K562 (cell line): ENCODE data around the gene NUTM1. TPM values are rescaled to one million over a fixed set of nuclear protein-coding genes. Genes with fewer than 3 reads are reported as not detected.
A peak's percentile ranks its signal among the peaks of the same experiment; 100 is the strongest.

Experiments
- ARID4B ChIP-seq: sonication (generic); formaldehyde crosslinking; IDR thresholded peaks from 2 replicates; pipeline ENCODE4 v1.8.0; 2022; ENCODE audit warnings: mild to moderate bottlenecking, missing genetic modification reagents
- ATF1 ChIP-seq, 2 experiments: fragments of 450-650 bp in 1 of 2; IDR thresholded peaks; 2 replicates each; pipeline ENCODE4 v1.6.1; 2016; ENCODE audit warnings: missing compliant biosample characterization in 1 of 2, missing genetic modification characterization in 1 of 2
- ATF6 ChIP-seq: sonication (generic); formaldehyde crosslinking; IDR thresholded peaks from 2 replicates; pipeline ENCODE4 v1.4.0; 2020; ENCODE audit warnings: mild to moderate bottlenecking, missing genetic modification reagents
- FOXK2 ChIP-seq, 2 experiments: fragments of 450-650 bp; IDR thresholded peaks in 1 of 2; conservative IDR thresholded peaks in 1 of 2; 2 replicates each; pipeline ENCODE4 v1.6.1; 2016; ENCODE audit warnings: low read depth in 2 of 2, mild to moderate bottlenecking in 1 of 2
- HINFP ChIP-seq: fragments of 450-650 bp; conservative IDR thresholded peaks from 2 replicates; pipeline ENCODE4 v1.6.1; 2016; ENCODE audit warnings: missing genetic modification characterization, low read depth, mild to moderate bottlenecking, control low read depth, missing compliant biosample characterization
- HNRNPLL ChIP-seq: fragments of 200-400 bp; formaldehyde crosslinking; IDR thresholded peaks from 2 replicates; pipeline ENCODE4 v1.6.1; 2017; ENCODE audit warnings: low read length, low read depth, mild to moderate bottlenecking; ENCODE audit not compliant: poor library complexity, severe bottlenecking
- L3MBTL2 ChIP-seq: fragments of 450-650 bp; IDR thresholded peaks from 2 replicates; pipeline ENCODE4 v1.6.1; 2016; ENCODE audit warnings: mild to moderate bottlenecking, moderate library complexity
- LCOR ChIP-seq: sonication (generic); formaldehyde crosslinking; IDR thresholded peaks from 2 replicates; pipeline ENCODE4 v1.8.0; 2022; ENCODE audit warnings: mild to moderate bottlenecking, missing genetic modification reagents
- NCOA1 ChIP-seq: fragments of 450-650 bp; IDR thresholded peaks from 2 replicates; pipeline ENCODE4 v1.6.1; 2016; ENCODE audit warnings: low read depth
- NFRKB ChIP-seq: fragments of 450-650 bp; IDR thresholded peaks from 2 replicates; pipeline ENCODE4 v1.6.1; 2016; ENCODE audit warnings: low read depth
- NFXL1 ChIP-seq: fragments of 450-650 bp; formaldehyde crosslinking; IDR thresholded peaks from 2 replicates; pipeline ENCODE4 v1.4.0; 2021; ENCODE audit warnings: mild to moderate bottlenecking
- RCOR1 ChIP-seq, 2 experiments: IDR thresholded peaks; 2 replicates each; pipeline ENCODE4 v1.6.1; 2012; ENCODE audit warnings: low read depth in 2 of 2, low read length in 2 of 2, borderline replicate concordance in 1 of 2, improper control_type of control experiment in 1 of 2
- RNF2 ChIP-seq: sonication (generic); IDR thresholded peaks from 2 replicates; pipeline ENCODE4 v1.6.1; 2016
- RUNX1 ChIP-seq: sonication (generic); IDR thresholded peaks from 2 replicates; pipeline ENCODE4 v1.6.1; 2016; ENCODE audit warnings: antibody characterized with exemption, low read depth
- SP2 ChIP-seq: IDR thresholded peaks from 2 replicates; pipeline ENCODE4 v1.6.1; 2011; ENCODE audit warnings: mild to moderate bottlenecking, low read depth, low read length, moderate library complexity; ENCODE audit not compliant: poor library complexity, severe bottlenecking; ENCODE audit errors: extremely low read depth
- SPI1 ChIP-seq: IDR thresholded peaks from 2 replicates; pipeline ENCODE4 v1.6.1; 2011; ENCODE audit warnings: low read depth, low read length, control low read depth, borderline replicate concordance
- TBL1XR1 ChIP-seq, 2 experiments: IDR thresholded peaks; 2 replicates each; pipeline ENCODE4 v1.6.1; 2012; ENCODE audit warnings: improper control_type of control experiment in 2 of 2, low read length in 2 of 2, mild to moderate bottlenecking in 1 of 2
- TBP ChIP-seq: optimal IDR thresholded peaks from 2 replicates; pipeline ENCODE3; 2011; ENCODE audit warnings: low read depth, low read length, improper control_type of control experiment
- ZNF12 ChIP-seq: sonication (generic); formaldehyde crosslinking; IDR thresholded peaks from 2 replicates; pipeline ENCODE4 v1.4.0; 2020; ENCODE audit warnings: mild to moderate bottlenecking, missing genetic modification reagents
- ZZZ3 ChIP-seq: fragments of 450-650 bp; IDR thresholded peaks from 2 replicates; pipeline ENCODE4 v1.6.1; 2016; ENCODE audit warnings: antibody characterized with exemption, mild to moderate bottlenecking, moderate library complexity
- polyA plus RNA-seq, 8 experiments: library from polyadenylated mRNA; depleted of rRNA in 4 of 8; stranded (reverse) in 5 of 8; unstranded in 3 of 8; fragments of >200 nt; fragmentation: Nextera tagmentation in 2 of 8; fragmentation: Illumina TruSeq in 1 of 8; extraction: Ambion mirVana in 2 of 8; extraction: Trizol in 1 of 8; gene quantifications; 2 replicates each; pipeline versions ENCODE4 v1.2.1 to v1.2.3, GENCODE V29; 2011 to 2014; ENCODE audit warnings: inconsistent platforms in 1 of 8, missing spikeins in 1 of 8
- total RNA-seq, 7 experiments: library from RNA; depleted of rRNA in 6 of 7; stranded (reverse); fragments of >200 nt in 6 of 7; fragmentation: Illumina TruSeq in 2 of 7; extraction: Trizol in 2 of 7; gene quantifications; 2 replicates each; pipeline versions ENCODE4 v1.2.1 to v1.2.3, GENCODE V29; 2011 to 2021; ENCODE audit warnings: low replicate concordance in 1 of 7

Gene NUTM1
- total and polyA plus RNA-seq, 9 of the 15 experiments (the other 6 are each of a cell fraction or from before 2014, with no cell fraction given) = 0.01 to 0.05 (median 0.04) TPM; not detected in 4

GRCh38 chr15:34342737-34343575 lies at the start of gene NUTM1, which contains the start of gene NOP10 (continued):
- peak; percentile 32 for TF ChIP-seq HNRNPLL
- TF ChIP-seq ZNF12 (CRISPR knock-in tag) = peak; percentile 22; the same call in 1 of the 2 replicates
- TF ChIP-seq RUNX1 = no peak
- peak; percentile 96 for TF ChIP-seq HINFP (tag)
- TF ChIP-seq RCOR1 (IDR thresholded peaks at IDR 0.05; ENCODE audit: borderline replicate concordance in 1 of 2, low read depth in 2 of 2, low read length in 2 of 2) = peak in 1 of 2 experiments; percentile 78; a peak in 2 of 4 replicates
- TF ChIP-seq ATF6 (CRISPR knock-in tag) = 0 out of 2 replicates have a peak, but pooled peaks have one; percentile 55
- peak; percentile 42; the same call in 1 of the 2 replicates for TF ChIP-seq SPI1
- 0 out of 4 replicates have a peak, but pooled peaks of 1 of the 2 experiments have one; percentile 32 for TF ChIP-seq TBL1XR1 (IDR thresholded peaks at IDR 0.05; ENCODE audit: low read length in 2 of 2)
- peak; percentile 77 to 82; a peak in 3 of 4 replicates for TF ChIP-seq FOXK2 (conservative IDR thresholded peaks at IDR 0.05 in 1 of 2, IDR thresholded peaks at IDR 0.05 in 1 of 2; ENCODE audit: low read depth in 2 of 2)
- peak; percentile 55; the same call in 1 of the 2 replicates for TF ChIP-seq ARID4B (CRISPR knock-in tag)
- TF ChIP-seq TBP = peak; percentile 88
- TF ChIP-seq NCOA1 = peak; percentile 67
- TF ChIP-seq LCOR (CRISPR knock-in tag) = peak; percentile 98
- TF ChIP-seq L3MBTL2 = peak; percentile 93
- TF ChIP-seq NFXL1 (CRISPR knock-in tag) = no peak
- TF ChIP-seq SP2 = no peak
- TF ChIP-seq NFRKB = peak; percentile 79; the same call in 1 of the 2 replicates
- no peak for TF ChIP-seq ATF1 (CRISPR knock-in tag; IDR thresholded peaks at IDR 0.05)
- TF ChIP-seq ATF1 (tag; IDR thresholded peaks at IDR 0.05) = peak; percentile 93
- peak; percentile 66 for TF ChIP-seq RNF2
- no peak; the same call in 1 of the 2 replicates for TF ChIP-seq ZZZ3
